Mucosa of stomach (tissue), 1 donor: Measurements from ENCODE around the gene PRG2.
"Not testable (repeated sequence)": the region's sequence is repeated elsewhere in the genome, so short reads cannot be mapped to it uniquely, and the experiment has no call there.

ENCODE experiments used
- H3K27me3 ChIP-seq: one replicate; pipeline ENCODE4 v1.7.0; 2013; ENCODE audit warnings: mild to moderate bottlenecking, low read length; ENCODE audit not compliant: control insufficient read depth, insufficient read depth
- H3K36me3 ChIP-seq: one replicate; pipeline ENCODE4 v1.7.0; 2013; ENCODE audit warnings: low read length; ENCODE audit not compliant: control insufficient read depth, insufficient read depth
- H3K4me1 ChIP-seq: one replicate; pipeline ENCODE4 v1.7.0; 2013; ENCODE audit warnings: mild to moderate bottlenecking, low read length; ENCODE audit not compliant: control insufficient read depth, insufficient read depth
- H3K4me3 ChIP-seq: one replicate; pipeline ENCODE4 v1.7.0; 2013; ENCODE audit warnings: low read length
- H3K9ac ChIP-seq: one replicate; pipeline ENCODE4 v1.7.0; 2013; ENCODE audit warnings: mild to moderate bottlenecking, low read length, moderate library complexity
- H3K9me3 ChIP-seq: one replicate; pipeline ENCODE4 v1.7.0; 2013; ENCODE audit warnings: mild to moderate bottlenecking, low read length, moderate library complexity; ENCODE audit not compliant: control insufficient read depth
- donor health status: Pancreatic carcinoma.

Gene PRG2

GRCh38 chr11:57373146-57373545 lies 17.3 kb downstream of the PRG2 start:
- Histone ChIP-seq H3K27me3 (no peaks in the 10 kb centered on the region), H3K36me3 (no peaks in the 10 kb centered on the region), H3K9me3 (no peaks in the 10 kb centered on the region), H3K4me1 (no peaks in the 10 kb centered on the region), H3K4me3 (no peak overlapping the region), H3K9ac (no peak overlapping the region)

GRCh38 chr11:57370941-57371340 lies 19.5 kb downstream of the PRG2 start:
- no peak overlapping the region for H3K4me3 ChIP-seq
- no peaks in the 10 kb centered on the region for H3K27me3 ChIP-seq
- H3K9ac ChIP-seq: no peak overlapping the region
- no peaks in the 10 kb centered on the region for H3K4me1 ChIP-seq
- no peaks in the 10 kb centered on the region for H3K36me3 ChIP-seq
- H3K9me3 ChIP-seq: no peaks in the 10 kb centered on the region

- no peaks in the 10 kb centered on the region for H3K36me3 ChIP-seq
- H3K4me3 ChIP-seq: no peak overlapping the region
- H3K4me1 ChIP-seq: no peaks in the 10 kb centered on the region
- no peak overlapping the region for H3K9ac ChIP-seq
- H3K9me3 ChIP-seq: no peaks in the 10 kb centered on the region
- H3K27me3 ChIP-seq: no peaks in the 10 kb centered on the region
Observed at GRCh38 chr11:57370251-57370650, 20.2 kb downstream of the PRG2 start.

DNA sequence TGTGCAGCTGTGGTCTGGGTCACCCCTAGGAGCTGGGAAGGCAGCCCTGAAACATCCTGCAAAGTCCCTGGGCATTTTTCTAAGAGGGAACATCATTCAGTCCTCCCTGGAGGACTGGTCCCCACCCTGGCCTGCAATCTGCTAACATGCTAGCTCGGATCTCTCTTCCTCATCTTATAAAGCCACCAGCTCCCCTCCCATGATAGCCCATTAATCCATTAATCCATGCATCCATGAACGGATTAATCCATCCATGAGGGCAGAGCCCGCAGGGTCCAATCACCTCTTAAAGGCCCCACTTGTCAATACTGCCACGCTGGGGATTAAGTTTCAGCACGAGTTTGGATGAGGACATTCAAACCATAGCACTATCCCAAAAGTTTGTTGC lies 21.6 kb downstream of the PRG2 start:
- no peaks in the 10 kb centered on the region for H3K36me3 ChIP-seq
- no peaks in the 10 kb centered on the region for H3K4me1 ChIP-seq
- no peak overlapping the region for H3K9ac ChIP-seq
- peaks cover 3% of the 10 kb centered on the region for H3K27me3 ChIP-seq
- no peak overlapping the region for H3K4me3 ChIP-seq
- H3K9me3 ChIP-seq: no peaks in the 10 kb centered on the region

- H3K4me1 ChIP-seq: no peaks in the 10 kb centered on the region
- no peaks in the 10 kb centered on the region for H3K36me3 ChIP-seq
- H3K9ac ChIP-seq: no peak overlapping the region
- no peaks in the 10 kb centered on the region for H3K9me3 ChIP-seq
- H3K27me3 ChIP-seq: peaks cover 6% of the 10 kb centered on the region
- no peak overlapping the region for H3K4me3 ChIP-seq
Observed at GRCh38 chr11:57368106-57368844, 22.2 kb downstream of the PRG2 start.

GRCh38 chr11:57364851-57365660 lies 25.4 kb downstream of the PRG2 start:
- H3K36me3 ChIP-seq: no peaks in the 10 kb centered on the region
- no peaks in the 10 kb centered on the region for H3K9me3 ChIP-seq

DNA sequence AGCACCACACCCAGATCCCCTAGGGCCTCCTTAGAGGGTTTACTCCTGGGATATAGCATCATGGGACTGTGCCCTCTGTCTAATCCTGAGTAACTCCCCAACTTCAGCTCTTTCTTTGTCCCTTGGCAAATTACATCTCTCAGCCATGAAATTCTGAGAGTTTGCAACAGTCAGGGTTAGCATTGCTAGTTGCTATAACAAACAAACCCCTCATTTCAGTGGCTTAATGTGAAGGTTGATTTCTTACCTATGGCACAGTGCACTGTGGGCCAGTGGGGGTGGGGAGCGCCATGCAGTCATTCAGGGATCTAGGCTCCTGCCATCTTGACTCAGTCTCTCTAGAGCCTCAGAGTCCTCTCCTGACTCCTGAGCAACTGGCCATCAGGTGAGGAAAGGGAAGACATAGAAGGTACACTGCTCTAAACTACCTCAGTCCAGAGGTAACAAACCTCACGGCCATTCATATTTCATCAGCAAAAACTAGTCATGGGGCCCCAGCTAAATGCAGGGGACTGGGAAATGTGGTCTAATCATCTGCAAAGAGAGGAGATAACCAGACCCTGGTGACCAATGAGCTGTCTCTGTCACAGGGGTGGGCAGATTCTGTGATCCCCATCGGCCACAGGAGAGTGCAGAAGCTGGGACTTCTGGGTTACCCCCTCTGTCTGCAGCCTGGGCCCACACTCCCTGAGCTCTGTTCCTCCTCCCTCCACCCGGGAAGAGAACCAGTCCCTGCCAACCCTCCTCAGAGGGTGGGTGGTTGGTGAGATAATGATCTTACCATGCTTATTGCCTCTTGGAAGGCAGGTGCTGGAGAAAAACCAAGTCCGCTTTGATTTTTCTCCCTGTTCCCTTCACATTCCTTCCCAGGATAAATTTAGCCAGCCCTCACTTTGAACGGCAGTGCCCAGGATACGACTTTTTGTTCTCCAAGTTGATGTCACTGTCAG lies 27.0 kb downstream of the PRG2 start:
- H3K4me3 ChIP-seq: no peak overlapping the region
- H3K4me1 ChIP-seq: no peaks in the 10 kb centered on the region
- H3K27me3 ChIP-seq: peaks cover 6% of the 10 kb centered on the region
- H3K9me3 ChIP-seq: no peaks in the 10 kb centered on the region
- no peak overlapping the region for H3K9ac ChIP-seq
- H3K36me3 ChIP-seq: no peaks in the 10 kb centered on the region

More at GRCh38 chr11:57364851-57365660, 25.4 kb downstream of the PRG2 start:
- peaks cover 6% of the 10 kb centered on the region for H3K27me3 ChIP-seq
- no peak overlapping the region for H3K4me3 ChIP-seq
- H3K4me1 ChIP-seq: no peaks in the 10 kb centered on the region
- H3K9ac ChIP-seq: no peak overlapping the region

DNA sequence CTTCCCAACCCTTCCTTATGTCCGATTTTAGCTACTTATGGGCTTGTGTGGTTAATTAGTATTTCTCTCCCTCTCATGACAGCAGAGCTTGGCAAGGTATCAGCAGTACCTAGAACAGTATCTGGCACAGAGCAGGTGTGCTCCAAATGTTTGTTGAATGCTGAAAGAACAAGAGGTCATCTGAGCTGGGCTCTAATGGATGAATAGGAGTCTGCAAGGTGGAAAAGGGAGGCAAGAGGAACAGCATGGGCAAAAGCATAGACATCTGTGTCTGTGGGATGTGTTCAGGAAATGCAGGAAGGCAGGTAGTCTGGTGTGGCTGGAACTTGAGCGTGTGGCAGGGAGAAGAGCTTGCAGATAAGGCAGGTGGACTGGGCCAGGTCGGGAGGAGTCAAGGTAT lies 28.5 kb downstream of the PRG2 start:
- H3K4me1 ChIP-seq: no peaks in the 10 kb centered on the region
- H3K4me3 ChIP-seq: no peak overlapping the region
- peaks cover 6% of the 10 kb centered on the region for H3K27me3 ChIP-seq

GRCh38 chr11:57361420-57361819 lies 29.0 kb downstream of the PRG2 start:
- not testable (repeated sequence) for H3K27me3 ChIP-seq, H3K4me3 ChIP-seq, H3K9ac ChIP-seq, H3K4me1 ChIP-seq, H3K9me3 ChIP-seq, H3K36me3 ChIP-seq

More for the DNA sequence above, 28.5 kb downstream of the PRG2 start:
- Histone ChIP-seq H3K36me3 (no peaks in the 10 kb centered on the region), H3K9me3 (no peaks in the 10 kb centered on the region), H3K9ac (no peak overlapping the region)

DNA sequence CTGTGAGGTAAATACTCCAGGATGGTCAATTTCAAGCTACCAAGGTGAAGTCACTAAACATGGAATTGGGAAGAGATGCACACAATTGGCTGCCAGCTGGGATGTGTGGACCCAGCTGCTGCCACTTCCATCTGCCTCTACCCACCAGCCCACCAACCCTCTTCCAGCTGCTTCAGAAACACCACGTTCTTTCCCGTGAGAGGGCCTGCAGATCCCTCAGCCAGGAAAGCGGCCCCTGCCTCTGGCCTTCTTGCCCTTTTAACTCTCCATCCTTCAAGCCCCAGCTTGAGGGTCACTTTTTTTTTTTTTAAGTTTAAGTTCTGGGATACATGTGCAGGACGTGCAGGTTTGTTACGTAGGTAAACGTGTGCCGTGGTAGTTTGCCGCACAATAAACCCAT lies 29.5 kb downstream of the PRG2 start:
- no peaks in the 10 kb centered on the region for H3K36me3 ChIP-seq
- no peaks in the 10 kb centered on the region for H3K4me1 ChIP-seq
- no peak overlapping the region for H3K9ac ChIP-seq
- H3K9me3 ChIP-seq: no peaks in the 10 kb centered on the region
- H3K4me3 ChIP-seq: no peak overlapping the region
- H3K27me3 ChIP-seq: peaks cover 6% of the 10 kb centered on the region

- no peak overlapping the region for H3K4me3 ChIP-seq
- no peaks in the 10 kb centered on the region for H3K9me3 ChIP-seq
- no peaks in the 10 kb centered on the region for H3K4me1 ChIP-seq
- no peaks in the 10 kb centered on the region for H3K36me3 ChIP-seq
- peaks cover 6% of the 10 kb centered on the region for H3K27me3 ChIP-seq
- H3K9ac ChIP-seq: no peak overlapping the region
Observed at GRCh38 chr11:57359896-57360690, 30.4 kb downstream of the PRG2 start.
